Progenitor cell of endocrine pancreas (in vitro differentiated cells): ENCODE results near the gene PCBP2. TPM values are rescaled to one million over a fixed set of nuclear protein-coding genes. Genes with fewer than 3 reads are reported as not detected.
"Not testable (repeated sequence)": the region's sequence is repeated elsewhere in the genome, so short reads cannot be mapped to it uniquely, and the experiment has no call there.

Experiments
- DNase-seq: peaks from one replicate; pipeline ENCODE4 v3.0.0; 2021; ENCODE audit warnings: low spot score; ENCODE audit not compliant: unreplicated experiment
- H3K27ac Mint-ChIP-seq: 2 replicates; pipeline ENCODE4 v1.8.0; 2021; ENCODE audit warnings: mild to moderate bottlenecking, moderate library complexity, mixed read lengths
- H3K27me3 Mint-ChIP-seq: 2 replicates; pipeline ENCODE4 v1.8.0; 2021; ENCODE audit warnings: mixed read lengths
- H3K36me3 Mint-ChIP-seq: 2 replicates; pipeline ENCODE4 v1.8.0; 2022; ENCODE audit warnings: mixed read lengths; ENCODE audit not compliant: insufficient read depth
- H3K4me1 Mint-ChIP-seq: 2 replicates; pipeline ENCODE4 v1.8.0; 2021; ENCODE audit warnings: low read depth, mixed read lengths
- H3K4me3 Mint-ChIP-seq: 2 replicates; pipeline ENCODE4 v1.8.0; 2021; ENCODE audit warnings: low read depth, mild to moderate bottlenecking, moderate library complexity, mixed read lengths
- H3K9me3 Mint-ChIP-seq: 2 replicates; pipeline ENCODE4 v1.8.0; 2021; ENCODE audit warnings: low read depth, mixed read lengths
- CTCF ChIP-seq: fragments of 200-600 bp; sonication (generic); IDR thresholded peaks from one replicate; pipeline ENCODE4 v1.5.0; 2021; ENCODE audit warnings: antibody characterized with exemption, mild to moderate bottlenecking; ENCODE audit not compliant: unreplicated experiment
- long read RNA-seq: library from polyadenylated mRNA; unstranded; transcript quantifications from one replicate; pipeline ENCODE4 v2.0.0, GENCODE V29; 2020
- total RNA-seq: library from RNA; stranded (reverse); gene quantifications from 2 replicates; pipeline ENCODE4 v1.2.1, GENCODE V29; 2021

The PCBP2 gene
- 1,366 and 1,400 TPM in 2 replicates for total RNA-seq
- long read RNA-seq, transcript PCBP2-209 (3 exons, 1,696 nt), result major isoform, 5 of 85 reads
- long read RNA-seq, partial matches to known transcripts, result 41 of 85 reads
- long read RNA-seq, other reads (novel, unspliced or antisense), result 25 of 85 reads

GRCh38 chr12:53451661-53452158 lies at the start of gene PCBP2:
Gene PCBP2, plus strand, starts transcription at chr12:53452102. Its CDS starts 2,699 bp downstream, at chr12:53454801.
- no peaks in the 10 kb centered on the region for H3K9me3 Mint-ChIP-seq
- H3K27me3 Mint-ChIP-seq, result no peaks in the 10 kb centered on the region
- H3K36me3 Mint-ChIP-seq, result peaks cover 24% of the 10 kb centered on the region
- H3K27ac Mint-ChIP-seq, result peak within 1 kb of the TSS; percentile 100
- TF ChIP-seq CTCF, result peak; percentile 81
- peak within 1 kb of the TSS; percentile 98 for H3K4me3 Mint-ChIP-seq
- H3K4me1 Mint-ChIP-seq, result peaks cover 25% of the 10 kb centered on the region
- peak; percentile 96 for DNase-seq

GRCh38 chr12:53402351-53402750 lies 49.6 kb upstream of the PCBP2 start:
- not testable (repeated sequence) for H3K27ac Mint-ChIP-seq, H3K4me1 Mint-ChIP-seq, H3K4me3 Mint-ChIP-seq, H3K9me3 Mint-ChIP-seq, H3K27me3 Mint-ChIP-seq, DNase-seq
- H3K36me3 Mint-ChIP-seq, result peaks cover 15% of the 10 kb centered on the region

GRCh38 chr12:53402871-53403270 lies 49.0 kb upstream of the PCBP2 start:
- Mint-ChIP-seq H3K27me3 (no peaks in the 10 kb centered on the region), H3K27ac (no peak overlapping the region), H3K36me3 (peaks cover 15% of the 10 kb centered on the region), H3K9me3 (peaks cover 3% of the 10 kb centered on the region), H3K4me3 (no peak overlapping the region), H3K4me1 (no peaks in the 10 kb centered on the region)
- no peak for DNase-seq
- TF ChIP-seq CTCF, result no peak

GRCh38 chr12:53410951-53411350 lies 41.0 kb upstream of the PCBP2 start:
- H3K4me1 Mint-ChIP-seq, result no peaks in the 10 kb centered on the region
- no peak for TF ChIP-seq CTCF
- H3K27me3 Mint-ChIP-seq, result no peaks in the 10 kb centered on the region
- H3K4me3 Mint-ChIP-seq, result no peak overlapping the region
- peak overlapping the region; percentile 19 for H3K27ac Mint-ChIP-seq
- no peaks in the 10 kb centered on the region for H3K9me3 Mint-ChIP-seq
- no peak for DNase-seq
- H3K36me3 Mint-ChIP-seq, result peaks cover 19% of the 10 kb centered on the region

DNA sequence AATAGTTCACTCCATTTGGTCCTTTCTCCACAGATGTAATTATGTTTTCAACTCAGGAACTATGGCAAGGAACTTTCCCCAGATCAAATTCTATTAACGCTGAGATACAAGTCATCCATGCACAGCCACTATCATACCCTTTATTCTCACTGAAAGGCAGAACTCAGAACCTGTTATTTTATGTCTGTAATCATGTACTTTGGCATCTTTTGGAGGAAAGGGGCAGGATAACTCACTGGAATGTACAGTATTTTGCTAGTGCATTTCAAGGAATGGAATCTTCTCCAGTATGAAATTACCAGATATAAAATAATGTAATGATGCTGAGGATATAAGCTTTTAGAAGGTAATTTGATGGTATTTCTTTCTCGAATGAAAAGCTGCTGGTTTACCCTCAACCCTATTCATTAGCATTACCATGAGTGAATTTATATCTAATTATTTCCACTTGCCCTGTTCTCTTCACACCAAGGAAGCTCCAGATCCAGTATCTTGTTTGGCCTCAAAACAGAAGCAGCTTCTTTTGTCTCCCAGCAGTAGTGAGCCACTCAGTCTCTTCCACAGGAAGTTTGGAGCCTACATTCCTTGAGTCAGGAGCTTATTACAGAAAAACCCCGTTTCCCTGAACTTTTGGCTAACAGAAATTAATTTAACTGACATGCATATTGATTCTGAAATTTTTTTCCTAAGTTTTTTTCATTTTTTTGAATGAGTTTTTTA lies 38.3 kb upstream of the PCBP2 start:
- Mint-ChIP-seq H3K4me3 (no peak overlapping the region), H3K27me3 (no peaks in the 10 kb centered on the region), H3K9me3 (no peaks in the 10 kb centered on the region), H3K27ac (no peak overlapping the region), H3K36me3 (peaks cover 14% of the 10 kb centered on the region), H3K4me1 (peaks cover 5% of the 10 kb centered on the region)
- DNase-seq, result no peak
- no peak for TF ChIP-seq CTCF
